T follicular helper cell (primary cell): ENCODE results near the gene SPG21.

ENCODE experiments used
- DNase-seq: peaks from one replicate; pipeline ENCODE4 v3.0.0-alpha.2; 2020; ENCODE audit warnings: low read depth

SPG21 gene

DNA sequence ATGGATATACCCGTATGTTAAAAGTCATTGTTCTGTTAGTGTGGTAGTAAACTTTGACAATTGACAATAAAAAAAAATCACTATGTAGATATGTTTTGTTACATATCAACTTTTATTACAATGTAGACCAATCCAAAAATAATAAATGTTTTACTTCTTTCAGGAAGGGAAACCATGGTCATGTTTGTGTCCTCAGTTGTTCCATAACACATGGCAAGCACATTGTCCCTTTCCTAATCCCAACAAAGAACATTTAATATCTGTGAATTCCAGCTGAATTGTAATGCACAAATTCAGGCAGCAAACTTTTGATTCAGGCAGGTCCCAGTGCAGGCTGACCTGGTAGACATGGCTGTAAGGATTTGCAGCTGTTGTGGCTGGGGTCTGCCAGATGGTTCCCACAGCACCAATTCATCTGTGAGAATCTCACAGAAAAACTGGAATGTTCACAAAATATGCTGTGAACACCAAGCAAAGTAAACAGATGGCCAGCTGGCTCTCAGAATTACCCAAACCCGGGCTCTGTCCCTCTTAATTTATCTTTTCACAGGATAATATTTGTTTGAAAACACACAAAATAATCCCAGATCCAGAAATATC is 1.9 kb upstream of the SPG21 start:
- no peak for DNase-seq

DNA sequence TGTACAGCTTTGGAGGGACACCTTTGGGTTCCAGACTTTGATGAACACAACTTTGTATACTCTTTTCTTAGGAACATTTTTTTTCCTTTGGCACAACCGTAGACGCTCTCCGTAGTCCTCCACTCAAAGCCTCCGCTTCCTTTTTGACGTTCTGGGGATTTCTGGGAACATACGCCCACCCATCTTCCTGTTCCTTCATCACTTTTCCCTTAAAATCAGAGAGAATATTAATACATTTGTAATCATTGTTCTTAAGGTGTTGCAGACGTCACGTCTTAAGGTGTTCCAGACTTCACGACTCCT is 405 bp upstream of the SPG21 start:
- DNase-seq, result no peak

DNA sequence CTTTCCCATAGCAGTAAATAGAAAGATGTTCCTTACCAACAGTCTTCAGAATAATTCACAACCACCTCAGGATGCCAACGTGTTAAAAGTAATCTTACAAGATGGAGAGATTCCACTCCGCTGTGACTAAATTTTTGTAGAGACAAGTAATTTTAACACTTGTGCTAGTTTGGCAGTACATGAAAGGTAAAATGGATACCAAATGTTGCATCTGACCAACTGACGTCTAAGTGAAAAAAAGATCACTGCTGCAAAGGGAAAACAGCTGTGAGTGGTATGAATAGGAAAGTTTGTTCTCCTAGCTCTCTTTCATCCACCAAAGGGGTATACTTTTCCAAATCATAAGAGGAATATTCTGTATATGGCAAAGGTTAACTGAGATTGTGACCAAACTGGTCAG is 2.6 kb downstream of the SPG21 start:
- DNase-seq, result no peak

DNA sequence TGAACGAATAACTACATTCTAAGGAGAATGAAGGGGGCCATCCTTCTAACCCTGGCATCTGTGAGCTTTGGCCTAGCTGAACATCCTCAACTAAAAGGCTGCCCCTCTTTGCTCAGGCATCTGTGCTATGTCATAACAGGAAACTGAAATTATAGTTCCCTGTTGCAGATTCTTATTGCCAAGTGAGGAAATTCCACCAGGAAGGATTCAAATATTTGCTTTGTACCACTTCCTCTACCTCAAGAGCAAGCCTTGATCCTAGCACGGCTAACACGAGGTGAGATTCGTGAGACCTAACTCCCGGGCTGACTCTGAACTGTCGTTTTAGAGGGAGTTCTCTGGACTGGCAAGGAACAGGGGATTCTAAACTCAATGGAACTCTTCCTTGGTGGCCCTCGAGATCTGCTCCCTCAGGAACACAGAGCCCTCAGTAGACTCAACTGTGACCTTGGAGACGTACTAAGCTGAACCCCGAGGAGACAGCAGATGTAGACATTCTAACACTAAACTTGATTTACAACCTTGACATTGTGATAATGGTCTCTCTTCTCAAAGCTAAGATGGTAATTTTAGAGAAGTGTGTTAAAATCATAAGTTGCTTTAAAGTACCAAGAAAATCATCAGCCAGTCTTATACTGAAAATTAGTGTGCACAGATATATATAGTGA is 4.2 kb downstream of the SPG21 start:
- no peak for DNase-seq

DNA sequence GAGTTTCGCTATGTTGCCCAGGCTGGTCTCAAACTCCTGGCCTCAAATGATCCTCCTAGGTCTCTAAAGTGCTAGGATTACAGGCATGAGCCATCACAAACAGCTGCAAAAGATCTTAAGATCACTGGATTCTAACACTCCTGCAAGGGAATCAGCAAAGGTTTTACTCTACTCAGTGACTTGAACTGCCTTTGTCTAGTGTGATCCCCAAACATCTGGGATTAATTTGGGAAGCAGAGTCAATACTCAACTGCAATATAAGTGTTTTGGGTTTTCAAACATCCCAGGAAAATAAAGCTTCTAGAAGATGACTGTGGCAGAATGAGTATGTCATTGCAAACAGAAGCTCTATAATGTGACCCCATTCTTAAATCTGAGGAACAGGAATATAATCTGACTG is 7.2 kb downstream of the SPG21 start:
- DNase-seq, result no peak

DNA sequence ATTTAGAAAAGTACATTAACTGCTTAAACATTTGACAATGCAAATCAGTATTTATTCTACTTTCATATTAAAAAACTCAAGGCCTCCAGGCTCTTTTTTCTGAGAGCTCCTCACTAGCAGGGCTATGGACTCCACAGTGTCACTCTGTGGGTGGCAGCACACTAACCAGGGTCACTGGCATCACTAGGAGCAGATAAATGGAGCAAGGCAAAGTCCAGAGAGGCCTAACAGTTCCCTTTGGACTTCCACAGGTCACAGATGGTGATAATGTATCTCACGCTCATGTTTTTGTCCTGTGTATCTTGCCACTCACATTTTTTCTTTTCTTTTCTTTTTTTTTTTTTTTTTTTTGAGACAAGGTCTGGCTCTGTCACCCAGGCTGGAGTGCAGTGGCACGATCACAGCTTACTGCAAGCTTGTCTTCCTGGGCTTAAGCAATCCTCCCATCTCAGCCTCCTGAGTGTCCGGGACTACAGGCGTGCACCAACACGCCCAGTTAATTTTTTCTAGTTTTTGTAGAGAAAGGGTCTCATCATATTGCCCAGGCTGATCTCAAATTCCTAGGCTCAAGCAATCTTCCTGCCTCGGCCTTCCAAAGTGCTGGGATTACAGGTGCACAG is 7.8 kb downstream of the SPG21 start:
- DNase-seq, result no peak

DNA sequence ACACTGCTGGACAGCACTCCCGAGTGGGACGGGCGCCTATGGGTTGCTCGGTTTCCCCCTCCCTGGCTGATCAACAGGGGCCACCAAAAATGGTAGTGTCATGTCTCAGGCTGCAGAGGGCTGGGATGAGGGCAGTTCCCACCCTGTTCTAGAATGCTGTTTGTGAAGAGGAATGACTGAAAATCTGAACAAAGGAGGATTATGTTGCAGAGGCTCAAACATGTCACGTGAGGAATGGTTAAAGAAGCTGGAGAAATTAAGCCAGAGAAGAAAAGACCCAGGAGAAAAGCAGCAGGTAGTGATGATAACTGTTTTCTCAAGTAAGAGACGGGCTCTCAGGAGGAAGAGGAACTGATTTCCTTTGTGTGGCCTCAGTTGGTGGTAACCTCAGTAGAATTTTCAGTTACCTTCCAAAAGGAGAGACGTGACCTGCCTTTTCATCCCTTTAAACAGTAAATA is 10.4 kb downstream of the SPG21 start:
- no peak for DNase-seq

DNA sequence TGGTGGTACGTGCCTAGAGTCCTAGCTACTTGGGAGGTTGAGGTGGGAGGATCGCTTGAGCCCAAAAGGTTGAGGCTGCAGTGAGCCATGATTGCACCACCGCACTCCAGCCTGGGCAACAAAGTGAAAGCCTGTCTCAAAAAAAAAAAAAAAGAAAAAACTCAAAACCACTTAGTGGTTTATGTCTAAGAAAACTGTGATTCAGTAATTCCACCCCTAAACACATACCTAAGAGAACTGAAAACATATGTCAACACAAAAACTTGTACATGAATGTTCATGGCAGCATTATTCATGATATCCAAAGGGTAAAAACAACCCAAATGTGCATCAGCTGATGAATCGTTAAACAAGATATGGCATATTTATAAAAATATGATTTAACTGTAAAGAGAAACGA is 14.3 kb downstream of the SPG21 start:
- no peak for DNase-seq

DNA sequence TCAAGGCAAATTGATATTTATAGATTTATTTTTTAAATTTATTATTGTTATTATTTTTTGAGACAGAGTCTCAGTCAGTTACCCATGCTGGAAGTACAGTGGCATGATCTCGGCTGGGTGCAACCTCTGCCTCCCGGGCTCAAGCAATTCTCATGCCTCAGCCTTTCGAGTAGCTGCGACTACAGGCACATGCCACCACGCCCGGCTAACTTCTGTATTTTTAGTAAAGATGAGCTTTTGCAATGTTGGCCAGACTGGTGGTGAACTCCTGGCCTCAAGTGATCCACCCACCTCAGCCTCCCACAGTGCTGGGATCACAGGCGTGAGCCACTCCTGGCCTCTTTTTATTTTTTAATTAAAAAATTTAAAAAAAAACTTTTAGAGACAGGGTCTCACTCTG is 19.0 kb downstream of the SPG21 start:
- no peak for DNase-seq

DNA sequence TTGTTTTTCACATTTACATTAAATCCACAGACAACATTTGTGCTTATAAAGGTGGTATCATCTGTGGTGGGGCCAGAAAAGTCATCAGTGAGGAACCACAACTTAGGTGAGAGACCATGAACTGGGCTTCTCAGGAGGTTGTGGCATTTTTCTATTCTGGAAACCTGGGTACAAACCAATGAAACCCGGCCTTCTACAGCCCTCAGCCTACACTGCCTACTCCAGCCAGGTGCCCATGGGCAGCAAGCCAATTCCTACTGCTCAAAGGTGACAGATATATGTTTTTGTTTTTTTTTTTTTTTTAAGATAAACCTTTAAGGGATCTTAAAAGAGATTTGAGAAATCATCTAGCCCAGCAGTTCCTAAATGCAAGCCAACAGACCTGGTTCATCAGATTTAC is 20.3 kb downstream of the SPG21 start:
- no peak for DNase-seq

DNA sequence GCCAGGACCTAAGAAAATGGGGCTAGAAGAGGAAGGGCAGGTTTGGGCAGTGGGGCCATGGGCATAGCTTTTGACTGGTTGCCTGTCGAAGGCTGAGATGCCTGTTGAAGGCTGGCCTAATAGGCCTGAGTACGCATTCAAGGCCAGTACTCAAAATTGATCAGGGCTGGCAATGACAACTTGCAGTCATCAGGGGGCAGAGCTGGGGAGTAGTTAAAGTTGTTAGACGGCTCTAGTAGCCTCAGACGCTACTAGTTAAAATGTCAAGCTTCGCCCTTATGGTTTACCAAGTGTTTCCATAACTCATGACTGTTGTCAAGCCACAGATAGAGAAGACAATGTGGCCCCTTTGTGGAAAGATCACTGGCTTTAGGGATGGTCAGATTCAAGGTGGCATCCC is 28.7 kb downstream of the SPG21 start:
- DNase-seq, result no peak

DNA sequence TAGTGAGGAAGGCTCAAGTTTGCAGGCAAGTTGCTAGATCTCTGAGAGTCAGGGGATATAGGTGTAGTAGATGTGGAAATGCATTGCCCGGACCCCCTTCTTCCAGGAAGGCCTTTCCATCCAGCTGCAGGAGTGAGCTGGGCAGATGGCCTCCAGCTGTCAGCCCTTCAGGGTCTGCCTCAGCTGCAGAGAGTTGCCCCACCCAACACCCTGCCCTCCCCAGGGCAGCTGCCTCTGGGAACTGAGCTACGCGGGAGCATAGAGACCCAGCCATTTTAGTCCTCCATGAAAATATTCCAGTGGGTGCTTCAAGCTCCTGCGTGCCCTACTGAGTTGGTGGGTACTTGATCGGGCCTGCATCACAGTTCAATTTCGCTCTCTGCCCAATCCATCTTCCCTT is 29.6 kb downstream of the SPG21 start:
- DNase-seq, result no peak

DNA sequence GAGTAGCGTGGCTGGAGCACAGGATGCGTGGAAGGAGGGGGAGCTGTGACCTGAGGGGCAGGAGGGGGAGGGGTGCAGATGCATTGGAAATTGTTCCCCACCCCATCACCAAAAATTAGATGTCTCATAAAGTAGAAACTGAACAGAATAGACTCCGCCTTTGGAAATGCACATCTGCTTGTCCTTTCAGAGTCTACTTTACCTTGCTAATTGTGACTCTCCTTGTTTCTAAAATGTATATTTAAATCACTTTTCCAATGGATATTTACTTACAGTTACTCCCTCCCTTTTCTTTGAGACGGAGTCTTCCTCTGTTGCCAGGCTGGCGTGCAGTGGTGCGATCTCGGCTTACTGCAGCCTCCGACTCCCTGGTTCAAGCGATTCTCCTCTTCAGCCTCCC is 30.6 kb downstream of the SPG21 start:
- no peak for DNase-seq

DNA sequence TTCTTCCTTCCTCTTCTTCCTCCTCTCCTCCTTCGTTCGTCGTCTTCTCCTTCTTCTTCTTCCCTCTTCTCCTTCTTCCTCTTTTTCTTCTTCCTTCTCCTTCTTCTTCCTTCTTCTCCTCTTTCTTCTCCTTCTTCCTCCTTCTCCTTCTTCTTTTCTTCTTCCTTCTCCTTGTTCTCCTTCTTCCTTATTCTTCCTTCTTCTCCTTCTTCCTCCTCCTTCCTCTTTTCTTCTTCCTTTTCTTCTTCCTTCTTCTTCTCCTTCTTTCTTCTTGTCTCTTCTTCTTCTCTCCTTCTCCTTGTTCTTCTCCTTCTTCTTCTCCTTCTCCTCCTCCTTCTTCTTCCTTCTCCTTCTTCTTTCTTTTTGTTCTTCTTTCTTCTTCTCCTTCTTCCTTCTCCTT is 35.3 kb downstream of the SPG21 start:
- no peak for DNase-seq

DNA sequence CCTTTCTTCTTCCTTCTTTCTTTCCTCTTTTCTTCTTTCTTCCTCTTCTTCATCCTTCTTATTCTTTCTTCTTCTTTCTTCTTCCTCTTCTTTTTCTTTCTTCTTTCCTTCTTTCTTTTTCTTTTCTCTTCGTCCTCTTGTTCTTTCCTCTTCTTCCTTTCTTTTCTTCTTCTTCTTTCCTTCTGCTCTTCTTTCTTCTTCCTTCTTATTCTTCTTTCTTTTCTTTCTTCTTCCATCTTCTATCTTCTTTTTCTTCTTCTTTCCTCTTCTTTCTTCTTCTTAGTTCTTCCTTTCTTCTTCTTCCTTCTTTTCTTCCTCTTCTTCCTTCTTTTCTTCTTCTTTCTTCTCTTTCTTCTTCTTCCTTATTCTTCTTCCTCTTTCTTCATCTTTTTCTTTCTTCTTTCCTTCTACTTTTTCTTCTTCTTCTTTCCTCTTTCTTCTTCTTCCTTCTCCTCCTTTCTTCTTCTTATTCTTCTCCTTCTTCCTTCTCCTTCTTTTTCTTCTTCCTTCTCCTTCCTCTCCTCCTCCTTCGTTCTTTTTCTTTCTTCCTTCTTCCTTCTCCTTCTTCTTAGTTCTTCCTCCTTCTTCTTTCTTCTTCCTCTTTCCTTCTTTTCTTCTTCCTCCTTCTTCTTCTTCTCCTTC is 37.8 kb downstream of the SPG21 start:
- DNase-seq, result no peak

DNA sequence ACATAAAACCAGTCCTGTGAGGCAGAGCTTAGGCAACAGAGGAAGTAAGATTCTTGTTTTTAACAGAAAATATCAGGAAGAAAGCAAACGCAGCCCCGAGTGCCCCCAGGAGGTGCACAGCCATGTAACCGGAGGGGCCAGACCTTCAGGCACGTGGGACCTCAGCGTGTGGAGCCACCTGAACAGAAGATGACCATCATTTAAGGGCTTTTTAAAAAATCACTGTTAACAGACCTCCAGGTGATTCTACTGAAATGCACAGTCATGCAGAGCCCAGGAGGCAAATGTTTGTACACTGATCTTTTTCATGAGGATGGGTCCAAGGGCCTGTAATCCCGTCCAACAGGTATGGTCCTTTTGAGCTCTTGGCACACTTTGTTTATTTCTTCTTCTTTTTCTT is 38.8 kb downstream of the SPG21 start:
- DNase-seq, result no peak

DNA sequence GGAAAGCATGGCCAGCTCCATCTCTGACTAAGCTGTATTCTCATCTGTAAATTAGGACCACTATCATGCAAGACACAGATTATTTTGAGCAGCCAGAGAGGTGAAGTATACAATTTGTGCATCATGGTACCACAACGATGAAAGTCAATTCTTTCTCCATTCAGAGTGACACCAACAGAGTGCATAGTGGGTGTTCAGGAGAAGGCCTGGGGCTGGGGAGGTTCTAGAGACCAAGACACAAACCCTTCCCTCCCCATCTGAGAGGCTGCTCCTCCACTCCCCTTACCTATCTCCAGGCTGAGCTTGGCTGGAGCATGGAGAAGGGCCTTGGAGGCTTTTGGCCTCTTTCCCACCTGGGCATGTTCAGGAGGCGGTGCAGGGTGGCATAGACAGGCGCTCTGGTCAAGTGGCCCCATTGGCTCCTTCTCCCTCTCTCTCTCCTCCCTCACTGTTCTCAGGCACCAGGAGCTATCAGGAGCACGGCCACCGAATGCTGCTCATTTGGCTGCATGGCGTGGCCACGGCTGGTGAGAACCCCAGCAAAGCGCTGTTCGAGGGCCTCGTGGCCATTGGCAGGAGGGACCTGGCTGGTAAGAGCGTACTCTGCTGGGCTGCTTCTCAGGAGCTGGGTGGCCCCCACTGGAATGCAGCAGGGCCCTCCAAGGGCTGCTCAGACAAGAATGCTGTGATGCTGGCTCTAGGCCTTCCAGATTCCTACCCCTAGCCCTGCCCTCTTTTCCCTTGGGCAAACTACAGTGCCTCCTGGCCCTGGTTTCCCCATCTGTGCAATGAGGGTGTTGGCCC is 40.1 kb downstream of the SPG21 start:
- no peak for DNase-seq

DNA sequence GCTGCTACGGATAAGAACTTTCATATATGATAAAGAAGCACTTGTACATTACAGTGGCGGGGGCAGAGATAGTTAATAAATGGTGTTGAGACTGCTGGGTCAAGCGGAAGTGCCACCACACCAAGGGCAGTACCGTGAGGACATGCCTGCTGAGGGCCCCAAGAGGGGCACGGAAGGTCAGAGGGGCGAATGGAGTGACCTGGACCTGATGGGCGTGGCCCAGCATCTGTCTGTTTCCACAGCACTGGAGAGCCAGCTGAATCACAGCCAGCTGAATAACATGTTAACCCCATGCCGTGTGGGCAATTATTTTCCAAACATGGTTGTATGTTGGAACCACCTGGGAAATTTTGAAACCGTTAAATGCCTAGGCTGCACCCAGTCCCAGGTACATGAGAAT is 40.8 kb downstream of the SPG21 start:
- no peak for DNase-seq

DNA sequence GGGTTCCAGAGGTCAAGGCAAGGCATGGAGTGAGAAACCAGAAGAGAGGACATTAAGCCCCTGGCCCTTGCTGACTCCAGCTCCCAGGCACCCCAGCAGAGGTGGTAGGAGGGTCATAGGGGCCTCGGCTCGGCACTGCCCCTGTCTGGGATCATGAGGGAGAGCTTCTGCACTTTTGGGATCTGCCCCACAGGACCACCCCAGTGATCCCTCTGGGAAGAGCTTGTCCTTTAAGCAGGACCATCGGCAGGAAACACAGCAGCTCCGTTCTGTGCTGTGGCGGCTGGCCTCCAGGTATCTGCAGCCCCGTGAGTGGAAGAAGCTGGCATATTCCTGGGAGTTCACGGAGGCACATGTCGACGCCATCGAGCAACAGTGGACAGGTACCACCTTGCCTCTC is 42.5 kb downstream of the SPG21 start:
- DNase-seq, result no peak

DNA sequence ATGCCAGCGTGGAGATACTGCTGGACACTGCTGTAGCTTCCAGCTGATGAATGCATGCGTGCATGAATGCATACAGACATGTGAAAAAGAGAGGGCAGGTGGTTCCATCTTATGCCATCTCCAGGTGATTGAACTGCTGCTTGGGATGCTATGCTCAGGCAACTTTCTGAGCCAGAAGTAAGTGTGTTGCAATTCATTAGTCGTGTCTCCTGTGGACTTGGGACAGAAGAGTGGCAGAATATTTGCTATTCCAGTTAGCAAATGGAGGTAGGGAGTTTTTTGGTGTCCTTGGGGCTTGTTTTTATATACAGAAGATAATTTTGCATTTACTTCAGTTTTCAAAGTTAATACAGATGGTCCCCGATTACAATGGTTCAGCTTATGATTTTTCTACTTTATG is 44.8 kb downstream of the SPG21 start:
- no peak for DNase-seq

DNA sequence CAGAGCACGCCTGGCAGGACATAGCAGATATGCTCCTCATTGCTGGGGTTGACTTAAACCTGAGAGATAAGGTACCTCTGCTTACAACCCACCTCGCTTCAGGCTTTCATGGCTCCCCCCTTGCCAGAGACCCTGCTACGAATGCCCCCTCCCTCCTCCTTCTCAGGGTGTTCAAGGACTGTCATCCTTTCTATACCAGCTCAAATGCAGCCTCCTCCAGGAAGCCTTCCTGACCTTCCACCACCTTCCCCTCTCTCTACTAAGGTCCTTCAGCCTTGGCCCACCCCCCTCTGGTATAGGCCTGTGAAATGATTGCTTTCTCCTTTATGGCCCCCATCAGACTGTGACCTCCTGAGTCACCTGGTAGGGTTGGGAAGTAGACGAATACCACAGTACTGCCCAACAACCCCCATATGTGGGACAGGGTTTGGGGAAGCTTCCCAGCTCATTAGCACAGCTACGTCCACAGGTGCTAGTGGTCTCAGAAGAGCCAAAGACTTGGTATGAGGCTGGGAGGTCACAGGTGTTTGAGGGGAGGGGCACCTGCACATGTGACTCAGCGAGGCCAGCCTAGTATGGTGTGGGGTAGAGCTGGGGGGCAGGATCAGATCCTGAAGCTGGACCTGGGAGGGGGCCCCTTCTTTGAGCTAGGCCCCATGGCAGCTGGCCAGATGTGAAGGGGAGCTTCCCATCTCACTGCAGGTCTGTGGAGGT is 46.0 kb downstream of the SPG21 start:
- no peak for DNase-seq

DNA sequence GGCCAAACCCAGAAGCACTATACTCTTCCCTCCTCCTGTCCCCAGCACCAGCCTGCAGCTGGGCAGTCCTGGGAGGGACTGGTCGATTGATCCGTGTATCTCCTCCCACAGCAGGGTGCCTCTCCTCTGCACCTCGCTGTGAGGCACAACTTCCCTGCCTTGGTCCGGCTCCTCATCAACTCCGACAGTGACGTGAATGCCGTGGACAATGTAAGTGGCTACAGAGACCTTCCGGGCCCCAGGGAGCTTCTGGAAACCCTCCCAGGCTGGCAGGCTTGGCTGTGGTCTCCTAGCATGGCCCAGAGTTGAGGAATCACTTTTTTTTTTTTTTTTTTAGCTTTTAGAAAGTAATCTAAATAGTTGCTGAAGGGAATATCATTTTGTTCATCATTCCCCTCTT is 47.4 kb downstream of the SPG21 start:
- DNase-seq, result no peak
